NCI-H748 (cell line): ENCODE measurements around the gene SCUBE1.

Experiments
- DNase-seq: peaks from one replicate; lab custom pipeline; 2025; ENCODE audit not compliant: unreplicated experiment; lab: John Stamatoyannopoulos, UW

The SCUBE1 gene

DNA sequence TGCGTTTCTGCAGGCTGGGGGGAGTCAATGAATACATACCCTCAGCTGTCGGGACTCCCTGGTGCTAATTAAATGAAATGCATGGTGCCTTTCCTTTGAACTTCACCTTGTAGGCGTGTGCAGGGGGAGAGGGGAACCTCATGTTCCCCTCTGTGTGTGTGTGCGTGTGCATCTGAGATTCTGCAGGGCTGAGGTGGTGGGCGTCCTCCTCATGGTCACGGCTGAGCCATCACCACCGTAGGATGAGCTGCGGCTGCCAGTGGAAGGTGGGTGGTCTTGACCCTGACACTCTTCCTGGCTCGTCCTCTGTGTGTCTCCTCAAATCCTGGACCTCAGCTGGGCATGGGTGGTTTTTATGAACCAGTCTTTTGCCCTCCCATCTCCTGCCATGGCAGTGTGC is 103.2 kb downstream of the SCUBE1 start:
- DNase-seq: no peak

DNA sequence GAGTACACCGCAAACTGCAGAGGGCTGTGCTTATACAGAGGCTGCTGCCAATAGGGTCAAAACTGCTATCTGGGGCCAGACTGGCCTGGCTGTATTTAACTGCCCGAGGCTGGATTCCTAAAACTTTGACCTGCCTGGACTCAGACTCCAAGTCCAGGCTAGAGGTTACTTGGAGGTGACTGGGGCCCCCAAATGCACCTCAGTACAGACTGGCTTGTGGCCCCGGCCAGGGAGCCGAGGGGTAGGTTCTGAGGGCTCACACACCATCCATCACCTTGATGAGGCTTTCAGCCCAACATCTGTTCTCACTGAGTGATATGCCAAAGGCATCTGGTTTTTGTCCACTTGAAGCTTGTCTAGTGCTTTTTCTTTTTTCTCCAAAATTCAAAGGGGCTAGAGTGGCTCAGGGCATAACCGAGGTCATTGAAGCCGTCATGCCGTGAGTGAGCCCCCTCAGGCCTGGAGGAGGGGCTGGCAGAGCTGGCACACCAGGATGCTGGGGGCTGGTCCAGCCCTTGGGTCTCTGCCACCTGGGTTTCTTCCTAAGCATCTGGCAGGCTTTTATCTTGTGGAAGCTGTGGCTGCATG is 103.9 kb downstream of the SCUBE1 start:
- DNase-seq: no peak

DNA sequence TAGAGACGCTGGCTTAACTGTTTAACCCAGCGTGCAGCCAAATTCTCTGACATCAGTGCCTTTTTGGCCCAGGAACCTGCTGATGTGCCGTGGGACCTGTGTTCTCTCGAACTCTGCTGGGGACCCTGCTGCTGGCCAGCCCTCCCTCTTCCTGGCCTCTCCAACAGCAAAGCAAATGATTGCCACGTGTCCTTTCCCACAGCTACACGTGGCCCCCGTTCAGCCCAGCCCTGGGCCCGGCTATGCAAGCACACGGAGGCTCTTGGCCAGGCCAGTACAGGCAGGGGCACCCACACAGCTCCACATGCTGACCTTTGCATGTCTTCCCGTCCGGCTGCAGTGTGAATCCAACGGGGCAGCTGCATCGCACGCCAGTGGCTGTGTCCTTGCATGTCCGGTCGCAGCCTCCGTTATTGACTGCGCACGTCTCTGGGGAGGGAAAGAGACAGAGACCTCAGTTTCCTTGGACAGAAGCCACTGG is 104.6 kb downstream of the SCUBE1 start:
- no peak for DNase-seq

DNA sequence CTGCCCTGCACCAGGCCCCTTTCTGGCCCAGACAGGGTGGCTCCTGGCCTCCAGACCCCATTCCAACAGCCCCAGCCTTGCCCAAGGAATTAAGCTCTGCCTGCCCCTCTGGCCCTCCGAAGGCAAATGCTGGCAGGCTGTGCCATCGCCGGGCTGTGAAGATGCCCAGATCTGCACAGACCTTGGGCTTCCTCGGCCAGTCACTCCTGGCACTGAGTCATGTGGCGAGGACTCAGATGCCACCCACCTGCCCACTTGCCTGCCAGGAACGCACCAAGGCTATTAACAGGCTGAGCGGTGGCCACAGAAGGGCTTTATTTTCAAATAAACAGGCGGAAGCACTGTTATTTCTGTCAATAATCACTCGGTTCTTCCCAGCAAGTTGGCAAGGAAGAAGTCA is 105.9 kb downstream of the SCUBE1 start:
- no peak for DNase-seq

DNA sequence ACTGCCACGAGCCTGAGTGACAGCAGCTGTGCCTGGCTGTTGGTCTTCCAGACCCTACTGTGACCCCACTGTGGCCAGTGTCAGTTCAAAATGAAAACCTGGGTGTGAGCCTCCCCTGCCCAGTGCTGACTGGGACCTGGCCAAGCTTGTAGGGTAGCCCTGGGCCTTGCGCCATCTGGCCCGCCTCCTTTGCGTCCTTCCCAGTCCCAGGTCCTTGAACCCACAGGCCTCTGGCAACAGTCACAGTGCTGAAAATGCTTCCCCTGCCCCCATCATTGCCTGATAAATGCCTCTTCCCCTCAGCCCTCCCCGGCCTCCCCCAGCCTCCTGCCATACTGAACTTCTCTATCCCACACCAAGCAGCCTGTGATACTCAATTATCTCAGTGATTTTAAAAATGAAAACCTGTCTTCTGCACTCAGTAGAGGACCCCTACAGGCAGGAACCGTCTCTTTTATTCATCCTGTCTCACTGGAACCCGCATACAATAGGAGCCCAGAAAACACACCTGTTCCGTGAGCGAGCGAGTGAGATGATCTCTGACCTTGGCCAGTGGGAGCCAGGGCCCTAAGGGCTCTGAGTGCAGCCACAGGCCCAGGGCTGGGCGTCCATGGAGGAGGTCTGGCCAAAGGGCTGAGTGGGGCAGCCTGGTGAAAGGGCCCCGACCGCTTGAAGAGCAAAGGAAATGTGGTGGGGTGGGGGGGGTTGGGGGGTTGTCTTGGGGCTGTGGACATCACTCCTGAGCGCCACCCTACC is 106.6 kb downstream of the SCUBE1 start:
- DNase-seq: no peak

DNA sequence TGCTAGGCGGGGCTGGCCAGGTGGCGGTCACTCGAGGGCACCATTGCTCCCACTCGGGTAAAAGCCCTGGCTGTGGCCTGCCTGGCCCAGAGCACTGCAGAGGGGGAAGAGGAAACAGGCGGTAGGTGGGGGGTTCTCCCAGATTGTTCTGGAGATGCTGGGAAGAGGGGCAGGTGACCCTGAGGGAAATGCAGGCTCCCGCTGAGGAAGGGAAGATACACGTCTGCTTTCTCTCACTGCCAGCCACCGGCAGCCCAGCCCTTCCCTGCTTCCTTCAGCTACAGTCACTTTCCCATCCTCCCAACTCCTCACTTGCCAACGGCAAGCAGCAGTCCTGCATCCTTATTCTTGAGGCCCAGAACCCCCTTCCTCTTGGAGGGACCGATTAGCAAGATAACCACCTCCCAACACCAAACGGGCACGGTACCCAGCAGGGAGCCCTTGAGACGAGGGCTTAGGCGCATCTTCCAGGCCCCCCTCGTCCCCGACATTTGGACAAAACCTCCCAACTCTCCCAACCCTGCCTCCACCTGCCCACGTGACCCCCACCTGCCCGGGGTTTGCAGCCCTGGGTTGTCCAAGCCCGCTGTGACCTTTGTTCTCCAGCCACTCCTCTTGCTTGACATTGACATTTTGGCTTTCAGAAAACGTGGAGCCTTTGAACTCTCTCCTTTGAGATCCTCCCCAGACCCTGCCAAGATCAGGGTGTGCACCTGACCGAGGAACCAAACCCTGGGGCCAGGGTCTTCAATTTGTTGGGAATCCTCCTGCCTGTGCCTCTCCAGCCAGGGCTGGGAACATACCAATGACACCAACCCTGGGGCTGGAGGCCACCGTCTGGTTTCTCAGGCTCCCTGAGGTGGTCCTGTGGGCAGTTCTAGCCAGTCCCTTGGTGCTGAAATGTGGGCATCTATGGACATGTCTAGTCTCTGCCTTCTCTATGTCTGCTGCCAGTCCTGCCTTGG is 107.4 kb downstream of the SCUBE1 start:
- DNase-seq: no peak

DNA sequence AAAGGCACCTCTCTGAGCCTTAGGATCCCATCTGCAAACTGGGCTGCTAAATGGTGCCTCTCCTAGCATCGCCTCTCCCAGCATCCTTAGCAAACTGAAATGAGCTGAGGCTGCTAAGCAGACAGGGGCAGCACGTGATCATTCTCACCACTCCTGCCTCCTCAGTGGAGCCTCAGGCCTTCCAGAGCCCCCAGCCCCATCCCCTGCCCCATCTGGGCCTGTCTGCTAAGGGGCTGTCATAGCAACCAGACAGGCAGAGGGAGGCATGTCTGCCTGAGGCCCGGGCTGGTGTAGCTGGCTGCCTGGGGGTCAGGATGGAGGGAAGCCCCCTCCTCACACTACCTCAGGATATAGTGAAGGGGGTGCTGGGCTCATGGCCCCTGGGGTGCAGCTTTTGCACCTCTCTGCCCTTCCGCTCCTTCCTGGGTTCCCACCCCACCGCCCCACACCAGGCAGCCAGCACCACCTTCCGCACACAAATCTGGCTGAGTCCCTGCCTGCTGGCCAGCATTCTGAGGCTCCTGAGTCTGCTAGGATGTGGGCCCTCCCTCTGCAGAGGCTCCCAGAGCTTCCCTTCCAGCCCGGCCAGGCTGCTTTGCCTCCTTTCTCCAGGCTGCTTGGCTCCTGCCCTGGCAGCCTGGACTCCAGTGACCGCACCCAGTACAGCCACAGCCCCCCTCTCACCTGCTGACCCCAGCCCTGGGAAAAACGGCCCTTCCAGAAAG is 108.7 kb downstream of the SCUBE1 start:
- DNase-seq: no peak

DNA sequence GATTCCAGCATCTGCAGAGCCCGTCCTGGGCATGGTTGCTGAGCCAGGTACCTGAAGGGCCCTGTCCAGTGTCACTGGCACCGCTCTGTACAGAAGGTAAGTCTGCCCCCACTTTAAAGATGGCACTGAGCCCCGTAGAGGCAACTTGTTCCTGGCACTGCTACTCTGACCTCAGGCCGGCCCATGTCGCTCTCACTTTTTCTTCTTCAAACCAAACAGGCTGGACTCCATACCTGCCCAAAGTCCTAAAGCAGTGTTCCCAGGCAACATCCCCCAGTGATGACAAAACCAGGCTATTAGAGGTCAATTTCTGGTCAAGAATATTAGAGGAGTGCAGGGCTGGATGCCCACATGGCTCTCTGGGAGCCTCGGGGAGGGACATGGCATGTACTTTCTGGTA is 109.6 kb downstream of the SCUBE1 start:
- no peak for DNase-seq

DNA sequence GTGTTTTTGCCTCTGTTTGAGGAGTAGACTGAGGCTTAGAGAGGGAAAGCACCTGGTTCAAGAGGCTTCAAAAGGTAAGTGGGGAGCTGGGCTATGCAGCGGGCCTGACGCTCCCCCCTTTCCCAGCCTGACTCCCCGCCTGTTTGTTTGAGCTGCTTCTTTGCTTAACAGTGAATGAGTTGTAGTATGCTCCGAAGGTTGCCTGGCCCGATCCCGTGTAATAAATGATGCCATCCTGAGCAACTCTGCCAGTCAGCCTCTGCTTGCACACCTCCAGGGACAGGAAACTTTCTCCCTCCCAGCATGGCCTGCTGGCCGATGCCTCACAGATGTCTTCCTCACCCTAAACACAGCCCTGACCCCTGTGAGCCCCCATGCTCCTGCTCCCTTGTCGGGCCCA is 110.7 kb downstream of the SCUBE1 start:
- DNase-seq: no peak

DNA sequence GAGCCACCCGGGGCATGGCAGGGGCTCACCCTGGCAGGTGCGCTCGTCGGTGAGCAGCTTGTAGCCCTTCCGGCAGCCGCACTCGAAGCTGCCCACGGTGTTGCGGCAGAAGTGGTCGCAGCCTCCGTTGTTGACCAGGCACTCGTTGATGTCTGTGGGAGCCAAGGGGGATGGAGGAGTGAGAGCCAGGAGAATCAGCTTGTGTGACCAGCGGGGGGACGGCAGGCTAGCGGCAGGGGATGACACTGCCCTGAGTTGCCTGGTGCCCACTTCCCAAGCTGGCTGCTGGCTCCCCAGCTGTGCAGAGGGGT is 111.5 kb downstream of the SCUBE1 start:
- no peak for DNase-seq

DNA sequence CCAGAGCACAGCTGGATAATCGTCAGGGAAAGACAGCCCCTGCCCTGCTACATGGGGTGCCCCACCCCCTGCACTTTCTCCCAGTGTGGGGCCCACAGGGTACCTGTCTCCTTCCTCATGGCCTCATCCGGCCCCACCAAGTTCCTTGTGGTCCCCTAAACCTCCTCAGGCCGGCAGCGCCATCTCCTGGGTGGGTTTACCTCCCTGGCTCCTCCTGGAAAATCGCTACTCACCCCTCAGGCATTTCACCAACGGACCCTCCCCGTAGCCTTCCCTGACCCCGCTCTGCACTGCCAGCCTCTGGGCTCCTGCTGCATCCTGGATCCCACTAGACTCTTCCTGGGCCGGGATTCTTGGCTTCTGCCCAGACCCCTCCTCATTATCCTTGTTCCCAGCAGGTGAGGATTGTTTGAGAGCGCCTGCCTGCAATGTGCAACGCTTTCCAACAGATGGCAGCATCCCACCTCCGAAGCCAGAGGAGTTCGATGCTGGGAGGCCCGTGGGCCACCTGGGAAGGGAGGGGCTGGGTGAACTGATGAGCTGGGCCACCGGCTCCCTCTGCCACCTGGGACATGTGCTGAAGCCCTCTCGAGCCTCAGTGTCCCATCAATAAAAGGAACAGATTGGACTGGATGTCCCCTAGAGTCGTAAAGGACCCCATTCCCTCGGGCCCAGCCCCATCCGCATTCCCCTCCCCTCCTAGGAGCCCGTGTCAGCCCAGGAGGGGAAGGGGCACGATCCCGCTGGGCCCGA is 112.0 kb downstream of the SCUBE1 start:
- DNase-seq: peak; percentile 81

DNA sequence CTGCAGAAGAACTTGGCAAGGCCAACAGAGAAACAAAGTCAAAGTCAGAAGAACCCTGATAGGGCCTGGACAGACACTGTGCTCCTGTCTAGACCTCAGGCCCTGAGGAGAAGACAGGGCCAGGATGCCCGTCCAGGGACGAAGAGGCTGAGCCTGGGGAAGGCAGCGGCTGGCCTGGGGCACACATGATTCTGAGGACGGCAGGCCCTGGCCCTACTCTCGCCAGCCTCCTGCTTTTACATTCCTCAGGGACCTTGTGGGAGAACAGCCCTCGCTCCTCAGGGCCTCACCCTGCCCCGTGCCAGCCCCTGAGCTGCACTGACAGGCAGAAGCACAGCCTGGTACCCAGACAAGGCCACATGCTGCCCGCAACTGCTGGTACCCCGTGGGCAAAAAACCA is 112.6 kb downstream of the SCUBE1 start:
- DNase-seq: no peak

DNA sequence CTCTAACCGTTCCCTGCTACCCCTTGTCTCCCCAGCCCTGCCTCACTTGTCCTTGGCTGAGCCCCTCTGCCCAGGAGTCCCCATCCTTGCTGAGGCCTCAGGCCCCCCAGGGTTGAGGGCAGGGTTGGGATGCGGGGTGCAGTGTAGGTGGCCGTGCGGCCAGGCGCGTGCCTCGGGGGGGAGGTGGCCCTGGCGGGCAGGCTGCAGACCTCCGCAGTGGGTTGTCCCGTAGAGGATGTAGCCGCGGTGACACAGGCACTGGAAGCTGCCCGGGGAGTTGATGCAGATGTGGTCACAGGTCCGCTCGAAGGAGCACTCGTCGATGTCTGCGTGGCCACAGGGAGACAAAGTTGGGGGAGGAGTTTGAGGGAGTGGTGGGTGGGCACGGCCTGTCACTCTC is 114.3 kb downstream of the SCUBE1 start:
- no peak for DNase-seq

DNA sequence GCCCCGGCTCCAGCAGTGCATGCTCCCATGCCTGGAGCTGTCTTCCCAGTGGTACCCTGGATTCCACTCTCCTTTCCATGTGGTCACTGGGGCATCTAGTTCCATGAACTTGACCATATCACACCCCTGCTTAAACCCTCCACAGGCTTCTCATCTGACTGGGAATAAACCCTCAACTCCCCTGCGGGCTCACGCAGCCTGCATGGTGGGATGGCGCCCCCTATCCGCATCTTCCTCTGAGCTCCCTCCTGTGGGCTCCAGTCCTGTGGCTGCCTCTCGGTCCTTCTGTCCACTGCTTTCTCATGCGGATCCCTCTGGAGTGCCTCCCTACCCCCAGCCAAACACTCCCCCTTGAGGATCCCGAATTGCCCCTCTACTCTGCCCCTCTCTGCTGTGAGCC is 114.8 kb downstream of the SCUBE1 start:
- DNase-seq: peak; percentile 50

DNA sequence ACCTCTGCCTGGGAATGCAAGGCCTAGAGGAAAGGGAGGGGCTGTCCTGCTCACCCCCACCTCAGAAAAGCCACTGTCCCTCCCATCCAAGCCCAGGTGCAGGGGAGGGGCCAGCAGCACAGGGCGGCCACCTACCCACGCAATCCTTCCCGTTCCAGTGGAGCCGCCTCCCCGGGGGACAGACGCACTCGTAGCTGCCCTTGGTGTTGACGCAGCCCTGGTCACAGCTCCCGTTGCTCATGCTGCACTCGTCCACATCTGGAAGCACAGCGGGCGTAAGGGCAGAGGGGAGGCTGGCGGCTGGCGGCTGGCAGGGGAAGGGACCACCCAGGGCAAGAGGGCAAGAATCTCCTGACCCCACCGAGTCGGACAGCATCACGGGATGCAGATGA is 115.9 kb downstream of the SCUBE1 start:
- peak; percentile 42 for DNase-seq

DNA sequence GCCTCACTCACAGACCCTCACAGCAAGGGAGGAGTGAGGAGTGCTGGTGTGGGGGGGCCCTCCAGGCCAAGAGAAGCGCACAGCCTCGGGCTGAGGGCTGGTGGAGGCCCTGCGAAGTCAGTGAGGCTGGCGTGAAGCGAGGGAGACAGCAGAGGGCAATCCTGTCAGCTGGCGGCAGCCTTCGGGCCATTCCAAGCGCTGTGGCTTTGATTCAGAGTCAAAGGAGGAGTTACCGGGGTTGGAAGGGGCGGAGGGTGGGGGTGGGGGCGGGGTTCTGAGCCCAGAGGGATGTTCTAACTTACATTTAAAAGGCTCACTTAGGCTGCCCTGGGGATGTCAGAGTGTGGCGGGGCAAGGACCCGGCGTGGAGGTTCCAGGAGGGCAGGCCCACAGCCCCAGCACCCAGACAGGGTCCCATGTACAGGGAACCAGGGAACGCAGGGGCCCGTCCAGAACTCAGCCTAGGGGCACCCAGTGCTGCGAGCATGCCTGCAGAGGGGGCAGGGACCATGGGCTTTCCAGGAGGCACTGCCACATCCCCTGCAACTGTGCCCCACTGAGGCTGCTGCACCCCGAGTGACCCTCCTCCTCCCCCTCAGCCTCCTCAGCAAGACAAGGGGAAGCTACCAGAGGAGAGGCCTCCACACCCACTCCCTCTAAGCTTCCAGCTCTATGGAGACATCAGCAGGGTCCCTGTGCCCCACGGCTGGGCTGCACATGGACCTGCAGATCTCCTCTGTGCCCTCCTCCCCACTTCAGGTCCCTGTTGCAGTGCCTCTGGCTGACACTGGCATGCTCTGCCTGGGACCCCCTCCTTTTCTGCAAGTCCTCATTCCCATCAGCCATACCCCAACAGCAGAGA is 116.6 kb downstream of the SCUBE1 start:
- DNase-seq: peak; percentile 63

DNA sequence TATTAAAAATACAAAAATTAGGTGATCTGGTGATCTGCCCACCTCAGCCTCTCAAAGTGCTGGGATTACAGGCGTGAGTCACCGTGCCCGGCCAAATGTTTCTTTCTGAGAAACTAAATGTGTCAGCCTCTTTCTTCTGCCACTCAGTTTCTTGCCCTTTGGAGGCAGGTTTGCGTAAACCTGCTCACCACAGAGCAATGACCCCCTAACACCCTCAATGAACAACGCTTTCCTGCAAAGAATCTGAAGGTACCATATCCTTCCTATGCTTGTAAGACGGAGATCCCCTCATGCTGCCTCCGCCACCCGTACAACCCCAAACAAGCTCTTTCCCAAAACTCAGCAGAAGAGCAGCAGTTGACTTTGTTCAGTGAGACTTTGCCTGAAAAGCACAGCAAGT is 117.6 kb downstream of the SCUBE1 start:
- no peak for DNase-seq

DNA sequence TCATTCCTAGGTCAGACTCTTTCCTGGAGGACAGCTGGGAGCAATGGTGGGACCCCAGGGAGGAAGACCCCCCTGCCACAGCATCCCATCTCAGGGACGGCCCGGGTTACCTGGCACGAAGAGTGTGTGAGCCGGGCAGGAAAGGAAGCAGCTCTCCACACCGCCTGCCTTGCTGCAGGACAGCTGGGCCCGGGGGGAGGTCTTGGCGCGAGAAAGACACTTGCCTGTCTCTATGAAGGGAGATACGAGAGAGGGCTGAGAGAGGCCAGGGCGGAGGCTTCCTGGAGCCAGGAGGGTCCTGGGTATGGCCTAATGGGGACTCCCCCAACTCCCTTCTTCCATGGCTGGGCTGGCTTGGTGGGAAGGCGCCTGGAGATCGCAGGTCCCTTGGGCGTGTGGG is 120.2 kb downstream of the SCUBE1 start:
- no peak for DNase-seq

DNA sequence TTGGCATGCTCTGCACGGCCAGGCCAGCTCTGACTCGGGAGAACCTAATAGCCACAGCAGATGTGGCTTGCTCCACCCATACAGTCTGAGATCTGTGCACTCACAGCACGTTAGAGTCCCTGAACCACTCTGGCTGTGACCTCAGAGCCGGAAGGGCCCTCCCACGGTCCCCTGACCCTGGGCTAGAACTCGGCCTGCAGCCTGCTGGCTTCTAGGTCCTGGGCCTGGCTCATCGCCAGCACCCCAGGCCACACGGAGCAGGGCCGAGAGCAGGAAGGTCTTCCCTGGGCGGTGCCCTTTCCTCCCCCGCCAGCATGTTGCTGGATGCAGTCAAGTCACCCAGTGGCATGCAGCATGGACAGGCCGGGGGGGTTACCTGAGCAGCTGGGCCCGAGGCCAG is 120.9 kb downstream of the SCUBE1 start:
- no peak for DNase-seq
